ENCODE data around the gene DDX24.

GRCh38 chr14:94054936-94055335 is 26.1 kb downstream of the DDX24 start:
- TF ChIP-seq CTCF (conservative IDR thresholded peaks at IDR 0.05; ENCODE audit: low read length) (no peak), EZH2phosphoT487 (IDR thresholded peaks at IDR 0.05; ENCODE audit: borderline replicate concordance, low read depth, low read length) (no peak)

Measured in OCI-LY7 (cell line).